ENCODE results near the gene SDR9C7.

DNA sequence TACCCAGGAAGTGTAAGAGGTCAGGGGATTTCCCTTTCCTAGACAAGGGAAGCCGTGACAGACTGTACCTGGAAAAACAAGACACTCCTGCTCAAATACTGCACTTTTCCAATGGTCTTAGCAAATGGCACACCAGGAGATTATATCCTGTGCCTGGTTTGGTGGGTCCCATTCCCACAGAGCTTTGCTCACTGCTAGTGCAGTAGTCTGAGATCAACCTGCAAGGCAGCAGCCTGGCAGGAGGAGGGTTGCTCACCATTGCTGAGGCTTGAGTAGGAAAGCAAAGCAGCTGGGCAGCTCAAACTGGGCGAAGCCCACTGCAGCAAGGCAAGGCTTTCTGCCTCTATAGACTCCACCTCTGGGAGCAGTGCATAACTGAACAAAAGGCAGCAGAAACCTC is 24.2 kb upstream of the SDR9C7 start:
- TF ChIP-seq, protein P1, sequence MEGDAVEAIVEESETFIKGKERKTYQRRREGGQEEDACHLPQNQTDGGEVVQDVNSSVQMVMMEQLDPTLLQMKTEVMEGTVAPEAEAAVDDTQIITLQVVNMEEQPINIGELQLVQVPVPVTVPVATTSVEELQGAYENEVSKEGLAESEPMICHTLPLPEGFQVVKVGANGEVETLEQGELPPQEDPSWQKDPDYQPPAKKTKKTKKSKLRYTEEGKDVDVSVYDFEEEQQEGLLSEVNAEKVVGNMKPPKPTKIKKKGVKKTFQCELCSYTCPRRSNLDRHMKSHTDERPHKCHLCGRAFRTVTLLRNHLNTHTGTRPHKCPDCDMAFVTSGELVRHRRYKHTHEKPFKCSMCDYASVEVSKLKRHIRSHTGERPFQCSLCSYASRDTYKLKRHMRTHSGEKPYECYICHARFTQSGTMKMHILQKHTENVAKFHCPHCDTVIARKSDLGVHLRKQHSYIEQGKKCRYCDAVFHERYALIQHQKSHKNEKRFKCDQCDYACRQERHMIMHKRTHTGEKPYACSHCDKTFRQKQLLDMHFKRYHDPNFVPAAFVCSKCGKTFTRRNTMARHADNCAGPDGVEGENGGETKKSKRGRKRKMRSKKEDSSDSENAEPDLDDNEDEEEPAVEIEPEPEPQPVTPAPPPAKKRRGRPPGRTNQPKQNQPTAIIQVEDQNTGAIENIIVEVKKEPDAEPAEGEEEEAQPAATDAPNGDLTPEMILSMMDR (IDR thresholded peaks at IDR 0.05), result no peak
- no peak for TF ChIP-seq POLR2A (IDR thresholded peaks at IDR 0.05)
